ENCODE data around the gene LIAS. TPM values are rescaled to one million over a fixed set of nuclear protein-coding genes. Genes with fewer than 3 reads are reported as not detected.

LIAS gene
- total RNA-seq, 1 donor from 2014 or later: 22.0 TPM

GRCh38 chr4:39441593-39441992, 17.3 kb upstream of the LIAS start:
- Mint-ChIP-seq H3K27me3 (peaks cover 7% of the 10 kb centered on the region), H3K4me3 (no peak overlapping the region), H3K36me3 (no peaks in the 10 kb centered on the region), H3K27ac (no peak overlapping the region), H3K4me1 (ENCODE audit: unreplicated experiment) (no peaks in the 10 kb centered on the region), H3K9me3 (no peaks in the 10 kb centered on the region)
- TF ChIP-seq CTCF (conservative IDR thresholded peaks at IDR 0.05): no peak
- DNase-seq (ENCODE audit: extremely low spot score, unreplicated experiment): no peak

- Mint-ChIP-seq H3K36me3 (no peaks in the 10 kb centered on the region), H3K27me3 (peaks cover 3% of the 10 kb centered on the region), H3K4me1 (ENCODE audit: unreplicated experiment) (no peaks in the 10 kb centered on the region), H3K9me3 (no peaks in the 10 kb centered on the region), H3K4me3 (no peak overlapping the region), H3K27ac (no peak overlapping the region)
- no peak for DNase-seq (ENCODE audit: extremely low spot score, unreplicated experiment)
- TF ChIP-seq CTCF (conservative IDR thresholded peaks at IDR 0.05): no peak
These were observed 15.9 kb upstream of the LIAS start for GRCh38 chr4:39442998-39443397.

- Mint-ChIP-seq H3K9me3 (no peaks in the 10 kb centered on the region), H3K27ac (no peak overlapping the region), H3K4me3 (no peak overlapping the region), H3K27me3 (no peaks in the 10 kb centered on the region), H3K36me3 (peaks cover 9% of the 10 kb centered on the region), H3K4me1 (ENCODE audit: unreplicated experiment) (no peaks in the 10 kb centered on the region)
- DNase-seq (ENCODE audit: extremely low spot score, unreplicated experiment): no peak
- no peak for TF ChIP-seq CTCF (conservative IDR thresholded peaks at IDR 0.05)
These were observed 12.4 kb upstream of the LIAS start for GRCh38 chr4:39446483-39446841.

- Mint-ChIP-seq H3K27ac (peak overlapping the region; percentile 48), H3K36me3 (peaks cover 10% of the 10 kb centered on the region), H3K27me3 (no peaks in the 10 kb centered on the region), H3K4me1 (ENCODE audit: unreplicated experiment) (peaks cover 2% of the 10 kb centered on the region), H3K4me3 (peak overlapping the region; percentile 62), H3K9me3 (no peaks in the 10 kb centered on the region)
- DNase-seq (ENCODE audit: extremely low spot score, unreplicated experiment): no peak
- no peak for TF ChIP-seq CTCF (conservative IDR thresholded peaks at IDR 0.05)
These were observed 11.8 kb upstream of the LIAS start for GRCh38 chr4:39446842-39447573.

- DNase-seq (ENCODE audit: extremely low spot score, unreplicated experiment): no peak
- Mint-ChIP-seq H3K36me3 (peaks cover 39% of the 10 kb centered on the region), H3K4me1 (ENCODE audit: unreplicated experiment) (peaks cover 5% of the 10 kb centered on the region), H3K27ac (peak overlapping the region; percentile 49), H3K9me3 (no peaks in the 10 kb centered on the region), H3K27me3 (no peaks in the 10 kb centered on the region), H3K4me3 (no peak overlapping the region)
- TF ChIP-seq CTCF (conservative IDR thresholded peaks at IDR 0.05): no peak
These were observed 8.2 kb upstream of the LIAS start for GRCh38 chr4:39450618-39451017.

Data from type B pancreatic cell (in vitro differentiated cells).